IPS DF 6.9 (cell line): ENCODE data around the gene LYPD6B.

ENCODE experiments used
- DNase-seq: peaks from one replicate; pipeline ENCODE4 v3.0.0-alpha.2; 2013; ENCODE audit warnings: low read depth, low spot score
- H3K27ac ChIP-seq: one replicate; pipeline ENCODE4 v1.5.1; 2013; ENCODE audit warnings: low read length, control low read depth
- H3K27me3 ChIP-seq: 2 replicates; pipeline ENCODE4 v1.6.1; 2013; ENCODE audit warnings: mild to moderate bottlenecking, low read length; ENCODE audit not compliant: control insufficient read depth, insufficient read depth
- H3K36me3 ChIP-seq: 2 replicates; pipeline ENCODE4 v1.6.1; 2013; ENCODE audit warnings: low read length; ENCODE audit not compliant: control insufficient read depth, insufficient read depth
- H3K4me1 ChIP-seq: 2 replicates; pipeline ENCODE4 v1.6.1; 2013; ENCODE audit warnings: low read length; ENCODE audit not compliant: control insufficient read depth, insufficient read depth
- H3K4me3 ChIP-seq: 2 replicates; pipeline ENCODE4 v1.5.1; 2013; ENCODE audit warnings: mild to moderate bottlenecking, low read length
- H3K9me3 ChIP-seq: 2 replicates; pipeline ENCODE4 v1.6.1; 2013; ENCODE audit warnings: low read length, inconsistent platforms; ENCODE audit not compliant: control insufficient read depth, insufficient read depth
- WGBS: extraction: QIAGEN DNeasy Blood & Tissue Kit; methylation state at CpG from one replicate; pipeline ENCODE4 v1.1.7; 2013; ENCODE audit warnings: mixed read lengths, missing lambda C conversion rate; ENCODE audit not compliant: insufficient read length, insufficient coverage; 5-methylcytosine and 5-hydroxymethylcytosine counted together

Gene LYPD6B

DNA sequence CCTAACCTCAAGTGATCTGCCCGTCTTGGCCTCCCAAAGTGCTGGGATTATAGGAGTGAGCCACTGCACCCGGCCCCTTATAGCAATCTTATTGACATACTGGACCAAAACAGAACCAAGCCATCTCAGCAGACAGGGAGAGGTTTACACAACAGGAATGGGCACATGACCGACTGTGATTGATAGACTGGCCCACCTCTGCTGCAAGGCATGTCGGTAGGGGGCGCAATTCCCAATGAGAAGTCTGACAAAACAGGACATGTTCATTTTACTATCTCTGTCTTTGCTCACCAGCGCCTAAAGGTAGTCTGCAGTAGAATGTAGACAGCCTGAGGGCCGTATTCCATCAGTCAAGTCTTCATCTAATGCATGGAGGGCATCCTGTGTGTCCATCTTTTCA, 2.0 kb downstream of the LYPD6B start:
- DNase-seq, result peak; percentile 45
- Histone ChIP-seq H3K36me3 (no peaks in the 10 kb centered on the region), H3K27me3 (peaks cover 5% of the 10 kb centered on the region; the same call in 1 of the 2 replicates), H3K4me1 (no peaks in the 10 kb centered on the region), H3K4me3 (no peak overlapping the region), H3K9me3 (no peaks in the 10 kb centered on the region), H3K27ac (no peak overlapping the region)
- WGBS, result no CpG with 5 or more reads among the region's 7 CpGs

GRCh38 chr2:149041482-149041881, 3.0 kb downstream of the LYPD6B start:
- WGBS, result no CpG with 5 or more reads among the region's 1 CpG

DNA sequence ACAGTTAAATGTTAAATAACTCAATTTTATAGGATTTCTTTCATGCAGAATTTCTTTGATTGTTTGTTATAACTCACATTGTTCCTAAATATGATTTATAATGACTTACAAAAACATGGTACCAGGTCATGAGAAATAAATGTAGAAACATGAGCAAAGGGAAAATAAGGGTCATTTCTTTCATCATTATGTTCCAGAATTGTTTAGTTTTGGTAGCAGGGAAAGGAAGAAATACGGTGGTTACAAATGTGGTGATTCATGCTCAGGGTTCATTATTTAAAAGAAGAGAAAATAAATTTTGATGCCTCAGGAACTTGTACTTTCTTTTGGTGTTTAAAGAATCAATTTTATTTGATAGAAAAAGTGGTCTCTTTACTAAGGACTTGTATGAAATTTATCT, 4.4 kb downstream of the LYPD6B start:
- Histone ChIP-seq H3K9me3 (no peaks in the 10 kb centered on the region), H3K27me3 (peaks cover 5% of the 10 kb centered on the region; the same call in 1 of the 2 replicates), H3K4me1 (no peaks in the 10 kb centered on the region), H3K27ac (no peak overlapping the region), H3K36me3 (no peaks in the 10 kb centered on the region), H3K4me3 (no peak overlapping the region)
- DNase-seq, result no peak
- no CpG with 5 or more reads among the region's 1 CpG for WGBS

More at GRCh38 chr2:149041482-149041881, 3.0 kb downstream of the LYPD6B start:
- H3K9me3 ChIP-seq, result no peaks in the 10 kb centered on the region
- no peaks in the 10 kb centered on the region for H3K4me1 ChIP-seq
- peaks cover 5% of the 10 kb centered on the region; the same call in 1 of the 2 replicates for H3K27me3 ChIP-seq
- no peak overlapping the region for H3K4me3 ChIP-seq
- H3K36me3 ChIP-seq, result no peaks in the 10 kb centered on the region
- H3K27ac ChIP-seq, result no peak overlapping the region
- no peak for DNase-seq

DNA sequence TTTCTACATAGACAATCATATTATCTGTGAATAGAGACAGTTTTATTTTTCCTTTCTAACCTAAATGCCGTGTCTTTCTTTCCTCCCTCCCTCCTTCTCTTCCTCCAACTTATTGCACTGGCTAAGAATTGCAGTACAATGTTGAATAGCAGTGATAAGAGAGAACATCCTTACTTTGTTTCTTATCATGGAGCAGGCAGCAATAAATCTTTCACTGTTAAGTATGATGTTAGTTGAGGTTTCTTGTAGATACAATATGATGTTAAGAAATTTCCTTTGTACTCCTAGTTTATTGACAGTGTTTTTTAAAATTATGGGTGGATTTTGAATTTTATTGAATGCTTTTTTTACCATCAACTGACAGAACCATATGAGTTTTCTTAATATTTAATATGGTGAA, 6.0 kb downstream of the LYPD6B start:
- Histone ChIP-seq H3K4me1 (no peaks in the 10 kb centered on the region), H3K9me3 (no peaks in the 10 kb centered on the region), H3K4me3 (no peak overlapping the region), H3K27me3 (peaks cover 2% of the 10 kb centered on the region; the same call in 1 of the 2 replicates), H3K27ac (no peak overlapping the region), H3K36me3 (no peaks in the 10 kb centered on the region)
- DNase-seq, result no peak
- WGBS, result no CpG with 5 or more reads among the region's 1 CpG

DNA sequence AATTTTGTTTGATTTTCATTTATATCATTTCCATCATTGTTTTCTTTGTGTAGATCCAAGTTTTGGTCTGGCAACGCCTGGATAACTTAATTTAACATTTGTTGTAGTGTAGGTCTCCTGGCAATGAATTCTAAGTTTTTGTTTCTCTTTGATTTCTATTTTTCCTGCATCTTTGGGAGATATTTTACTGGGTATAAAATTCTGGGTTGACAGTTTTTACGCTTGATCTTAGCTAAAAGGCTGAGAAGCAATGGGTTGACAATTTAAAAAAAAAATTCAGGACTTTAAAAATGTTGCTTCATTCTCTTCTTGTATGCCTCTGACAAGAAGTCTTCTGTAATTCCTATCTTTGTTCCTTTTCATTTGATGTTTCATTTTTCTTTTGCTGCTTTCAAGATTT, 8.6 kb downstream of the LYPD6B start:
- no peaks in the 10 kb centered on the region for H3K4me1 ChIP-seq
- H3K4me3 ChIP-seq, result no peak overlapping the region
- H3K9me3 ChIP-seq, result no peaks in the 10 kb centered on the region
- DNase-seq, result no peak
- WGBS, result no CpG with 5 or more reads among the region's 2 CpGs
- no peak overlapping the region for H3K27ac ChIP-seq
- H3K27me3 ChIP-seq, result no peaks in the 10 kb centered on the region
- H3K36me3 ChIP-seq, result no peaks in the 10 kb centered on the region

DNA sequence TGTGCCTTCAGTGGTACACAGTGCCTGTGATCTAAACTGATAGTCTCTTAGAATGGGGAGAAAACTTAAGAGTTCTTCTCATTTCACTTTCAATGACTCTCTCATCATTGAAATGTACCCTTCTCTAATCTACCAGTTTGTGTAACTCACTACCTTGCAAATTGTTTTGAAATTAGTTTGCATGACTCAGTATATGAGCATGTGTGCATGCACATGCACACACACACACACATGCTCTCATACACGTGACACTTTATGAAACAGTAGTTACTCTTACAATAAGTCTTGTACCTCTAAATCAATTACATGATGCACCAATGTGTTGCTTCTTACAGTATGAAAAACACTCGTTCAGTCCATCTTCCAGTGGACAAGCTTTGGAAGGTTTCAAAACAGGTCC, 10.6 kb downstream of the LYPD6B start:
- no peak for DNase-seq
- Histone ChIP-seq H3K4me3 (no peak overlapping the region), H3K9me3 (no peaks in the 10 kb centered on the region), H3K4me1 (no peaks in the 10 kb centered on the region), H3K27me3 (no peaks in the 10 kb centered on the region), H3K27ac (no peak overlapping the region), H3K36me3 (no peaks in the 10 kb centered on the region)
- whole genome bisulfite sequencing, result no CpG with 5 or more reads among the region's 2 CpGs

DNA sequence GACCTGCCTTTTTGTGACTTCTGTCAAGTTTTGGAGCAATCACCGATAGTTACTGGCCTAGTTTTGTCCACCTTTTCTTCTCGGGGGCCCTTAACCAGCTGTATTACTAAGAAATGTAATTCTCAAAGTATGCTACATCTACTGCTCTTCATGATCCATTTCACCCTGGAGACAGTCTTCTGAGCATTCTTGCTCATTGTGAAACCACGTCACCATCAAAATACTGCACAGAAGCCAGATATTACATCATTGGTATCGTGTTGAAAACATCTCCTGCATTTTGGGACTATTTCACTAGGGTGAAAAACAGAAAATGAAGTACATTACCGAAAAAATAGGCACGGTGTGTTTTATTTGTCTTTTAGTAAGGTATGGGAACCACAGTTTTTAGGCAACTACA, 11.7 kb downstream of the LYPD6B start:
- no peaks in the 10 kb centered on the region for H3K36me3 ChIP-seq
- no CpG with 5 or more reads among the region's 6 CpGs for WGBS
- H3K4me1 ChIP-seq, result no peaks in the 10 kb centered on the region
- no peaks in the 10 kb centered on the region for H3K9me3 ChIP-seq
- no peak for DNase-seq
- H3K27ac ChIP-seq, result no peak overlapping the region
- H3K4me3 ChIP-seq, result no peak overlapping the region
- H3K27me3 ChIP-seq, result no peaks in the 10 kb centered on the region

GRCh38 chr2:149055751-149056150, 17.3 kb downstream of the LYPD6B start:
- no peak overlapping the region for H3K4me3 ChIP-seq

GRCh38 chr2:149056541-149057255, 18.2 kb downstream of the LYPD6B start:
- WGBS, result no CpG with 5 or more reads among the region's 6 CpGs
- Histone ChIP-seq H3K36me3 (no peaks in the 10 kb centered on the region), H3K4me1 (peaks cover 1% of the 10 kb centered on the region; the same call in 1 of the 2 replicates), H3K27ac (no peak overlapping the region), H3K9me3 (no peaks in the 10 kb centered on the region), H3K27me3 (no peaks in the 10 kb centered on the region), H3K4me3 (no peak overlapping the region)
- no peak for DNase-seq

More at GRCh38 chr2:149055751-149056150, 17.3 kb downstream of the LYPD6B start:
- Histone ChIP-seq H3K27me3 (no peaks in the 10 kb centered on the region), H3K27ac (no peak overlapping the region), H3K36me3 (no peaks in the 10 kb centered on the region), H3K4me1 (peaks cover 1% of the 10 kb centered on the region; the same call in 1 of the 2 replicates), H3K9me3 (no peaks in the 10 kb centered on the region)
- DNase-seq, result no peak
- WGBS, result no CpG with 5 or more reads among the region's 1 CpG

DNA sequence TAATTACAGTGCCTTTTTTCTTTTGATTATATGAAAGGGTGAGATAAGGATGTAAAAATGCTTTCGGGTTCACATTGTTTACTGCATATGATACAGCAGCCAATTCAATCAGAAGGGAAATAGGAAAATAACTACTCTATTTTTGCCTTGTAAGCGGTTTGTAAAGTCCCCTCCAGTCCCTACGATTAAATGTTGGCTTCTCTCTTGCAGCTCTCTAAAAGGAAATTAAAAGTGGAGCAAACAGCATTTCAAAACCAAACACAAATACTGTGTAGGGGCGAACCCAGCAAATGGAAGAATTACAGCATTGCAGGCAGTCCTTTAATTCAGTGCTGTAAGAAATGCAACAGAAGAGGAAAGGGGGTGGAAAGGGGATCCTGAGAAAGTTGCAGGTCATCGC, 18.9 kb downstream of the LYPD6B start:
- Histone ChIP-seq H3K36me3 (no peaks in the 10 kb centered on the region), H3K9me3 (no peaks in the 10 kb centered on the region), H3K27ac (no peak overlapping the region), H3K27me3 (no peaks in the 10 kb centered on the region), H3K4me1 (peaks cover 1% of the 10 kb centered on the region; the same call in 1 of the 2 replicates), H3K4me3 (no peak overlapping the region)
- DNase-seq, result no peak
- WGBS, result no CpG with 5 or more reads among the region's 5 CpGs

DNA sequence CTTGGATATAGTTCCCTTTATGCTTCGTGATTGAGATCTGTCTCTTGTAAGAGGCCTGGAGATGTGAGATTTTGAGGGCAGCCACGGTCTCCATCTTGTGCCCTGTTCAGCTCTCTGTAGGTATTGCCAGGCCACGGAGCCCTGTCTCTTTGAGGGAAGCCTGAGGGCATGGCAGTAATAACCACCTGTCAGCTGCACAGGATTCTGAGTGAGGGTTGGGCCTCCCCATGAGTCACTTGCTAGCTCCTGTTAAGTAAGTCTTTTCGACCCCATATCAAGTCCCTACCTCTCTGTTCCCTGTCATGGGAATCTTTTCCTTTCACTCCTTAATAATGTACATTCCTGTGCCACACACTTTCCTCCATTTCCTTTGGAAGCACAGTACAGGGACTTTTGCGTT, 20.4 kb downstream of the LYPD6B start:
- Histone ChIP-seq H3K27me3 (no peaks in the 10 kb centered on the region), H3K36me3 (no peaks in the 10 kb centered on the region), H3K27ac (no peak overlapping the region), H3K4me1 (peaks cover 1% of the 10 kb centered on the region; the same call in 1 of the 2 replicates), H3K4me3 (no peak overlapping the region), H3K9me3 (no peaks in the 10 kb centered on the region)
- WGBS, result no CpG with 5 or more reads among the region's 5 CpGs
- no peak for DNase-seq
